VCaP (cell line): ENCODE measurements around the gene ITPR2.

Experiments
- H3K27ac ChIP-seq: fragments of 450-650 bp; 2 replicates; pipeline ENCODE4 v1.5.1; 2017
- TF ChIP-seq, protein P1 (sequence below): fragments of 450-650 bp; conservative IDR thresholded peaks from 2 replicates; pipeline ENCODE4 v1.5.1; 2017; ENCODE audit warnings: mild to moderate bottlenecking, moderate library complexity

Gene ITPR2

DNA sequence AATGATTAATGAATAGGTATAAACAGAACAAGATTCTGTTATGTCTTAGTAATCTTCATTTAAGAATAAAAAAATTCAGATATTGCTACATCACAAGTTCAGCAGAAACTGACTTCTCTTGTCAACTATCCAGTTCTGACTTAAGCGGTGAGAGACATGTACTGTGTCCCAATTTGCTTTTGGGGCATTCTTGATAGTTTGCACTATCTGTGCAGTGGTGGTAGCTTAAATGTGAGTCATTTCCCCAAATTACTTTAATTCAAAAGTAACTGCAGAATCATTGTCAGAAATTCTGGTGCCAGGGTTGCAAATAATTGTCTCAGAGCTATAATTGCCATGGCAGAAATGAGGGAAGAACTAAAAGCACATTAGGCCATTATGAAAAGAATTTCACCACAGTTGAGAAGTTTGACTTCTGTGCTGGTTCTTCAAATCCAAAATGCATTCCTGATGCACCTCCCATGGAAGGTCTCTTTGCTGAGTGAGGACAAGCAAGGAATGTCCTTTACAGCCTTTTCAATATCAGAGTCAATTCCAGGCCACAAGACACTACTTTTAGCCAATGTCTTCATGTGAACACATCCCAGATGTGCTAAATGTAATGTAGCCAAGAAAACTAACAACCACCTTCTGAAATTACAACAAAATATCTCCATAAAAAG lies 332.9 kb downstream of the ITPR2 start:
- TF ChIP-seq, protein P1, sequence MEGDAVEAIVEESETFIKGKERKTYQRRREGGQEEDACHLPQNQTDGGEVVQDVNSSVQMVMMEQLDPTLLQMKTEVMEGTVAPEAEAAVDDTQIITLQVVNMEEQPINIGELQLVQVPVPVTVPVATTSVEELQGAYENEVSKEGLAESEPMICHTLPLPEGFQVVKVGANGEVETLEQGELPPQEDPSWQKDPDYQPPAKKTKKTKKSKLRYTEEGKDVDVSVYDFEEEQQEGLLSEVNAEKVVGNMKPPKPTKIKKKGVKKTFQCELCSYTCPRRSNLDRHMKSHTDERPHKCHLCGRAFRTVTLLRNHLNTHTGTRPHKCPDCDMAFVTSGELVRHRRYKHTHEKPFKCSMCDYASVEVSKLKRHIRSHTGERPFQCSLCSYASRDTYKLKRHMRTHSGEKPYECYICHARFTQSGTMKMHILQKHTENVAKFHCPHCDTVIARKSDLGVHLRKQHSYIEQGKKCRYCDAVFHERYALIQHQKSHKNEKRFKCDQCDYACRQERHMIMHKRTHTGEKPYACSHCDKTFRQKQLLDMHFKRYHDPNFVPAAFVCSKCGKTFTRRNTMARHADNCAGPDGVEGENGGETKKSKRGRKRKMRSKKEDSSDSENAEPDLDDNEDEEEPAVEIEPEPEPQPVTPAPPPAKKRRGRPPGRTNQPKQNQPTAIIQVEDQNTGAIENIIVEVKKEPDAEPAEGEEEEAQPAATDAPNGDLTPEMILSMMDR, result no peak
- H3K27ac ChIP-seq, result no peak overlapping the region

DNA sequence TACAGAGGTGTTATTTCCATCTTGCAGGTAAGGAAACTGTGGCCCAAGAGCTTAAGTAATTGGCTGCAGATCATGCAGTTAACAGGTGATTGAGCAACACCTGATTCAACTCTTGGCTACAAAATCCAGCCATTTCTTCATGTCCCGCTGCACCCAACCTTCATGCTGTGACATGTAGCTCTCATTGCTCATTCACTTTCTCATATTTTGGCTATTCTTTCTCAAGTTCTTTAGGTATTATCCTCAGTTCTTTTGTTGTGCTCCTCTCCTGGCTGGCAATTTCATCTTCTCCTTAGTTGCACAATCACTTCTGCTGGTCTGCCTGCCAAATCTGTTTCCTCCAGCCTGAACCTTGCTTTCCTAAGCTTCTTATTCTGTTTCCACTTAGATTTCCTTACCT lies 336.8 kb downstream of the ITPR2 start:
- TF ChIP-seq, protein P1, result no peak
- no peak overlapping the region for H3K27ac ChIP-seq

DNA sequence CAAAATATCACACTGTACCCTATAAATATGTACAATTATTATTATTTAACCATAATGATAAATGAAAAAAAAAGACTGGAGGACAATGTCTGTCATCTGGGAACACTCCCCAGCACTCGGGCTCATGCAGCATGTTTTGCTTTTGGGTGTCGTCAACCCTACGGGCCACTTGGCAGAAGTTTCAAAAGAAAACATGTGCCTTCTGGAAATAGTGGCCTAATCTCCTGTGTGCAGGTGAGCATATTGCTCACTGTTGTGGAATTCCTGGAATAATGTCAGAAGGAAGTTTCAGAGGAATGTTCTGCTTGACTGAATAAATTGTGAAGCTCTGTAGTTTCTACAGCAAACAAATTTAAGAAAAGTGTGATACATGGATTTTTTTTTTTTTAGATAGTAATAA lies 339.3 kb downstream of the ITPR2 start:
- no peak overlapping the region for H3K27ac ChIP-seq
- TF ChIP-seq, protein P1, result no peak

DNA sequence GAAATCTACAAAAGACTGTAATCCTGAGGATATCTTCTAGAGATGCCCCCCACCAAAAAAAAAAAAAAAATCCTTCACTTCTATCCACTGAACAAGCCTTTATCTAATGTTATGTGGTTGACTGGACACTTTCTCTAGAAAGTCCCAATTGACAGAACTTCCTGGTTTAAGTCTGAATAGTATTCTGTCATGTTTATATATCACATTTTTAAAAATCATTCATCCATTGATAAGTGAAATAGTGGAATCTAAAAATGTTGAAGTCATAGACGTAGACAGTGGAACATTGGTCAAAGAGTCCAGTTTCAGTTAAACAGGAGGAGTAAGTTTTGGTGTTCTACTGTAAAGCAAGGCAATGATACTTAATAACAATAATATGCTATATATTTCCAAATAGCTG lies 340.6 kb downstream of the ITPR2 start:
- TF ChIP-seq, protein P1, result no peak
- H3K27ac ChIP-seq, result no peak overlapping the region

DNA sequence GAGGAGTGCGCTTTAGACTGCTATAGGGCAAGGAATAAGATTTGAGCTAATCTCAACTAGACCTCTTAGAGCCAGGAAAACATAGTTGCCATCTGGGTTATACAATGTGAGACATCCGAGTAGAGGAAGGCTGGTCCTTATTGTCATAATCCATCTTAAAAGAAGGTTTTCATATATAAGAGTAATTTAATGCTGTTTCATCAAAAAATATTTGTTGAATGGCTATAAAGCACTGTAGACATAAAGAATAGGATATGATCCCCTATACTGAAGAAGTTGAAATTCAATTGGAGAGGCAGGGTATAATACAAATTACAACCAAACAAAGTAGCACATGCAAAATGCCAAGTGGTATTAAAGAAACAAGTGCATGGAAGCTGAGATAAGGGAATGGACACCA lies 343.1 kb downstream of the ITPR2 start:
- TF ChIP-seq, protein P1, result no peak
- H3K27ac ChIP-seq, result no peak overlapping the region

DNA sequence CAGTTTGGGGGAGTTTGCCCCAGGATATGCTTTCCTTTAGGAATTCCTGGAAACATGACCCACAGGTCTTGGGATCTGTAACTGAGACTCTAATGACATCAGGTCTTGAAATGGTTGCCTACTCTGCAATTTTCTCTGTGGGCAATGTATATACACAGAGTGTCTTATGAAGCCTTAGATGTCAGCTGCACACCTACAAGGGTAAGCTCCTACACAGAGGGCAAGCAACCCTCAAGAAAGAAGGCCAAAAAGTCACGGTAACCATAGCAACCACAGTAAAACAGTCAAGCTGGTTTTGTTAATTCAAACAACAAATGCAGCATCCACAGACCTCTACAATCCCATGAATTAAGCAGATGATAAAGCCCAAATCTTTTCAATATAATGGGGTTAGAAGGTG lies 344.6 kb downstream of the ITPR2 start:
- TF ChIP-seq, protein P1, result no peak

DNA sequence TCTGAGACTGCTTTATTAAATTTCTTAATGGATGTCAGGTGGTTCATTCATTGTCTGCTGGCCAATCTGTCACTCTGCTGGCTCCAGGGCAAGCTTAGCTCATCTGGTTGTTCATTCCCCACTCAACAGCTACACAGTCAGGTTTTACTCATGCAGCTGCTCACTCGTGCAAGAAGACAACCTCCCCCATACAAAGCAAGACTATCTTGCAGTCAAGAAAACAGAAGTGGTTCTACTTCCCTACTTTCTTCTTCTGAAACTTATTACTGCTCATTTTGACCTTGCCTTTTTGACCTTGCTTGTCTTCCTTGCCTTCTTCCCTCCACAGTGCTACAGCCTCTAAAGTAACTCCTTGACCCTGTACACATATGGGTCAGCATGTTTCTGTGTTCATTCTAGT lies 359.7 kb downstream of the ITPR2 start:
- peak overlapping the region; percentile 67 for H3K27ac ChIP-seq
- TF ChIP-seq, protein P1, result no peak

More for the DNA sequence above, 344.6 kb downstream of the ITPR2 start:
- H3K27ac ChIP-seq, result peak overlapping the region; percentile 30; the same call in 1 of the 2 replicates
